ENCODE data around the gene PRICKLE4.

DNA sequence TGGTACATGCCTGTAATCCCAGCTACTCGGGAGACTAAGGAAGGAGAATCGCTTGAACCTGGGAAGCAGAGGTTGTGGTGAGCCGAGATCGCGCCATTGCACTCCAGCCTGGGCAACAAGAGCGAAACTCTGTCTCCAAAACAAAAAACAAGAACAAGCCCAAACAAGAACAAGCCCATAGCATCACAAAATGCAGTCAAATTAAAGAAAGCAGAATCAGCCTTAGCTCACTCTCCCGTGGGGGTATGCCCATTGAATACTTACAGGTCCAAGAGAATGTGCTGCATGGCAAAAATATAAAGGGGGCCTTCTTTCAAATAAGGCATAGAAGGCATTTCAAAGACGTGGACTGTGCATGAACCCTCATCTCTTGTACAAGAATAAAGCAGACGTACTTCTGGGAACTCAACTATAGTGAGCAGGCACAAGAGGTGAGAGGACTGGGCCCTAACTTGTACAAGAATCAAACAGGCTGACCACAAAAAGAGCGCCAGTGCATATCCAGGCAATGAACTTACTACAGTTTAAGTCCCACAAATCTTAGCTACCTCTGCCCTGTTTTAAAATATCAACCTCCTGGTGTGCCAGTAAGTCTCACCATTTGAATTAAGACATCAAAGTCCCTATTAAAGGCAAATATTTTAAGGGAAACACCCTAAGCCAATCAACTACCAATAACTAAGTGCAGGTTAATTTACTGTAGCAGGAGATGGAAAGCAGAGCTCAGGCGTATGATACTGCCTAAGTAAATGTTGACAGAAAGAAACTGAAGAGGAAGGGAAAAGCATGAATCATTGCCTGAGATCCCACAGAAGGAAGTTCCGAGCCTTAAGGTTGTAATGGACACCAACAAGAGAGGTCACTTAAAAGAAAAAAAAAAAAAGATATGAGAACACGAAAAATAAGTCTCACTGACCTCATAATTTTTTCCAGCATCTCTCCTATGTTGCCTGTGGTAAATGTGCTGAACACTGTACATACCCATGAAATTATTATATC, 44.3 kb downstream of the PRICKLE4 start:
- TF ChIP-seq, protein P1, sequence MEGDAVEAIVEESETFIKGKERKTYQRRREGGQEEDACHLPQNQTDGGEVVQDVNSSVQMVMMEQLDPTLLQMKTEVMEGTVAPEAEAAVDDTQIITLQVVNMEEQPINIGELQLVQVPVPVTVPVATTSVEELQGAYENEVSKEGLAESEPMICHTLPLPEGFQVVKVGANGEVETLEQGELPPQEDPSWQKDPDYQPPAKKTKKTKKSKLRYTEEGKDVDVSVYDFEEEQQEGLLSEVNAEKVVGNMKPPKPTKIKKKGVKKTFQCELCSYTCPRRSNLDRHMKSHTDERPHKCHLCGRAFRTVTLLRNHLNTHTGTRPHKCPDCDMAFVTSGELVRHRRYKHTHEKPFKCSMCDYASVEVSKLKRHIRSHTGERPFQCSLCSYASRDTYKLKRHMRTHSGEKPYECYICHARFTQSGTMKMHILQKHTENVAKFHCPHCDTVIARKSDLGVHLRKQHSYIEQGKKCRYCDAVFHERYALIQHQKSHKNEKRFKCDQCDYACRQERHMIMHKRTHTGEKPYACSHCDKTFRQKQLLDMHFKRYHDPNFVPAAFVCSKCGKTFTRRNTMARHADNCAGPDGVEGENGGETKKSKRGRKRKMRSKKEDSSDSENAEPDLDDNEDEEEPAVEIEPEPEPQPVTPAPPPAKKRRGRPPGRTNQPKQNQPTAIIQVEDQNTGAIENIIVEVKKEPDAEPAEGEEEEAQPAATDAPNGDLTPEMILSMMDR (IDR thresholded peaks at IDR 0.05; ENCODE audit: low read depth, low read length): no peak
- TF ChIP-seq EZH2phosphoT487 (IDR thresholded peaks at IDR 0.05; ENCODE audit: low read depth): no peak

Measured in OCI-LY3 (cell line).